MCF 10A (cell line): Measurements from ENCODE around the gene LRRC37A. TPM values are rescaled to one million over a fixed set of nuclear protein-coding genes. Genes with fewer than 3 reads are reported as not detected.
"Not testable (repeated sequence)": the region's sequence is repeated elsewhere in the genome, so short reads cannot be mapped to it uniquely, and the experiment has no call there.

Source experiments
- BruUV-seq: library from RNA; stranded (reverse); fragments of 400-500 nt; replicated peaks from 2 replicates; lab custom pipeline; 2021; lab: Mats Ljungman, UMichigan
- CTCF ChIA-PET: fragments of 300-600 bp; sonication (Branson Sonifier 250); formaldehyde crosslinking; extraction: SDS; loops from one replicate; lab custom pipeline; 2021; ENCODE audit warnings: antibody characterized with exemption, inconsistent platforms; lab: Yijun Ruan, JAX
- POLR2A ChIA-PET: fragments of 300-600, 350-650 bp; sonication (Branson Sonifier 250); formaldehyde crosslinking; extraction: SDS; loops from one replicate; lab custom pipeline; 2020; ENCODE audit warnings: antibody characterized with exemption, inconsistent platforms; lab: Yijun Ruan, JAX
- DNase-seq: peaks from one replicate; pipeline ENCODE4 v3.0.0-alpha.2; 2018; ENCODE audit not compliant: unreplicated experiment
- H3K27ac Mint-ChIP-seq: one replicate; pipeline ENCODE4 v1.8.0; 2022; ENCODE audit warnings: mild to moderate bottlenecking, low read depth, mixed read lengths; ENCODE audit not compliant: unreplicated experiment
- H3K27me3 Mint-ChIP-seq: one replicate; pipeline ENCODE4 v1.8.0; 2022; ENCODE audit warnings: mixed read lengths; ENCODE audit not compliant: insufficient read depth, unreplicated experiment
- H3K36me3 Mint-ChIP-seq: one replicate; pipeline ENCODE4 v1.8.0; 2022; ENCODE audit warnings: mild to moderate bottlenecking, moderate library complexity, mixed read lengths; ENCODE audit not compliant: insufficient read depth, unreplicated experiment
- H3K4me1 Mint-ChIP-seq: one replicate; pipeline ENCODE4 v1.8.0; 2022; ENCODE audit warnings: mixed read lengths; ENCODE audit not compliant: insufficient read depth, unreplicated experiment
- H3K4me3 Mint-ChIP-seq: one replicate; pipeline ENCODE4 v1.8.0; 2022; ENCODE audit warnings: mild to moderate bottlenecking, moderate library complexity, mixed read lengths; ENCODE audit not compliant: unreplicated experiment
- H3K9me3 Mint-ChIP-seq: one replicate; pipeline ENCODE4 v1.8.0; 2022; ENCODE audit warnings: mixed read lengths; ENCODE audit not compliant: unreplicated experiment
- intact Hi-C: fragments of 100-400 bp; cut with micrococcal nuclease; formaldehyde crosslinking; loops from 2 replicates; pipeline ENCODE4 v1.14.1; 2022
- total RNA-seq: library from RNA; stranded (reverse); gene quantifications from 2 replicates; pipeline ENCODE4 v1.2.3, GENCODE V29; 2022
- TF ChIP-seq, protein P1 (sequence below): fragments of 200-600 bp; IDR thresholded peaks from one replicate; pipeline ENCODE4 v1.8.0; 2022; ENCODE audit warnings: antibody characterized with exemption, mild to moderate bottlenecking; ENCODE audit not compliant: unreplicated experiment

LRRC37A gene
- total RNA-seq, 1 experiment from 2014 or later = 1.7 TPM

DNA sequence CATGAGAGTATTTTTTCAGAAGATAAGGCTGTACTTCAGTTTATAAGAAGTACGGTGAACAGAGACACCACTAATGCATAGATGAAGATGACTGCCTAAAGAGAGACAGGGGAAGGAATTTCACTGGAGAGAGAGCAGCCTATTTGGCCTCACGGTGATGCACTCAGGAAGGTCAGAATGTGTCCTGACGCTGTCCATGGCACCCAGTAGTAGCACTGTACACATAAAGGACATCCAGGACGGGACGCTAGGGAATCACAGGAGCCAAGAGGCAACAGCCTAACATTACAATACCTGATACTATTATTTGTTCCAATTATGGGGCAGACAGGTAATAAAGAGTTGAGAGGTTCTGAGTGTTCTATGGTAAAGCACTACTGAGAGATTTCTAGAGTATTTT lies 24.9 kb upstream of the LRRC37A start:
- CTCF ChIA-PET = interaction anchor here (1.3 kb wide), 1 partner anchor 17 kb away, joined by 3 read pairs; no protein-coding TSS in a partner anchor
- intact Hi-C loops = no loop called here
- peaks cover 17% of the 10 kb centered on the region for H3K4me1 Mint-ChIP-seq
- H3K36me3 Mint-ChIP-seq = no peaks in the 10 kb centered on the region
- peaks cover 34% of the 10 kb centered on the region for H3K27me3 Mint-ChIP-seq
- TF ChIP-seq, protein P1, sequence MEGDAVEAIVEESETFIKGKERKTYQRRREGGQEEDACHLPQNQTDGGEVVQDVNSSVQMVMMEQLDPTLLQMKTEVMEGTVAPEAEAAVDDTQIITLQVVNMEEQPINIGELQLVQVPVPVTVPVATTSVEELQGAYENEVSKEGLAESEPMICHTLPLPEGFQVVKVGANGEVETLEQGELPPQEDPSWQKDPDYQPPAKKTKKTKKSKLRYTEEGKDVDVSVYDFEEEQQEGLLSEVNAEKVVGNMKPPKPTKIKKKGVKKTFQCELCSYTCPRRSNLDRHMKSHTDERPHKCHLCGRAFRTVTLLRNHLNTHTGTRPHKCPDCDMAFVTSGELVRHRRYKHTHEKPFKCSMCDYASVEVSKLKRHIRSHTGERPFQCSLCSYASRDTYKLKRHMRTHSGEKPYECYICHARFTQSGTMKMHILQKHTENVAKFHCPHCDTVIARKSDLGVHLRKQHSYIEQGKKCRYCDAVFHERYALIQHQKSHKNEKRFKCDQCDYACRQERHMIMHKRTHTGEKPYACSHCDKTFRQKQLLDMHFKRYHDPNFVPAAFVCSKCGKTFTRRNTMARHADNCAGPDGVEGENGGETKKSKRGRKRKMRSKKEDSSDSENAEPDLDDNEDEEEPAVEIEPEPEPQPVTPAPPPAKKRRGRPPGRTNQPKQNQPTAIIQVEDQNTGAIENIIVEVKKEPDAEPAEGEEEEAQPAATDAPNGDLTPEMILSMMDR = no peak
- H3K27ac Mint-ChIP-seq = no peak overlapping the region
- H3K4me3 Mint-ChIP-seq = no peak overlapping the region
- no peaks in the 10 kb centered on the region for H3K9me3 Mint-ChIP-seq
- no peak for DNase-seq
- POLR2A ChIA-PET = interaction anchor here (0.7 kb wide), 2 partner anchors 227 to 777 kb away, joined by 3 to 4 read pairs; no protein-coding TSS in a partner anchor
- BruUV-seq = no TSS peak

DNA sequence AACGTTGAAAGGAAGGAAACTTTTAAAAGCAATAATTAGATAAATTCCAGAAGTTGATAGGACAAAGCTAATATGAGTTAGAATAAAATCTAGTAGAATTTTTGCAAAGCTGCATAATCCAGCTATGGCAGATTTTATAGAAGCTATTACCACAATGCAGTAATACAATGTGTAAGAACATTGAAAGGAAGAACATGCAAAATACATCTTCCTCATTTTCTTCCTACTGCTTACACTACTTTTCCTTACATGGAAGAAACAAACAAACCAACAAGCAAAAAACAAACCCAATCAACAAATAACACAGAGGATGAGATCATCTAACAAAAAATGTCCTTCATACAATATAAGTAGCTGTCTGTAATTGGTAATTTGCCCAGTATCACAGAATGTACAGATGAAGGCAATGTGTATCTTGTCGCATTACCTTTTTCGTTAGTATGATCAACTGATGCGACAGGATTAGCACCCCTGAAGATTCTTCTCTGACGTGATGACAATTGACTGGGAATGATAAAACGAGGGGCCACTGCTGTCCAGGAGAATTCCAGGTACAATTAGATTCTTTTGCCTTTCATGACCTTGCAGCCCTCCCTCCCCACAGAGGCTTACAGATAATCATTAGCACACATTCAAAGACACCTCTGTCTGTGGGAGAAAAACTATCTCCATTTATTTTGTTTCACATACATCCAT lies 21.2 kb upstream of the LRRC37A start:
- intact Hi-C loops = no loop called here
- no peaks in the 10 kb centered on the region for H3K36me3 Mint-ChIP-seq
- ChIA-PET POLR2A (interaction anchor here (1.7 kb wide), 1 partner anchor 14 kb away, joined by 3 read pairs; no protein-coding TSS in a partner anchor), CTCF (no interaction called here)
- BruUV-seq = no TSS peak
- H3K4me1 Mint-ChIP-seq = no peaks in the 10 kb centered on the region
- H3K27ac Mint-ChIP-seq = no peak overlapping the region
- H3K27me3 Mint-ChIP-seq = peaks cover 41% of the 10 kb centered on the region
- TF ChIP-seq, protein P1 = no peak
- H3K4me3 Mint-ChIP-seq = no peak overlapping the region
- DNase-seq = no peak
- H3K9me3 Mint-ChIP-seq = no peaks in the 10 kb centered on the region

DNA sequence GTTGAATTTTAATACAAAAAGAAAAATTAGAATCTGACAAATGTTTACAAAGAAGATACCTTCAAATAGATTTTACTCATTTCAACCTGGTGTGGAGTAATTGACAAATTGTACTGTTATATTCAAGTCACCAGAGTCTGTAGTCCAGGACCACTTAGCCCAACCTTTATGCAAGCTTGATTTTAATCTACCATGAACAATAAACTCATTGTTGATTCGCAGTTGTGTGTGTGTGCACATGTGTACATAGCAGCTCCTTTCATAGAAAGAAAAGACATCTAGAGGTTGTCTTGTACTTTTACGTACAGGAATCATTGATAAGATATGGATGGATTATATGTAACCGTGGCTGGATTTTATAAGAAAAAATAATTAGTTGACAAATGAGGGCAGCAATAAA lies 20.7 kb upstream of the LRRC37A start:
- POLR2A ChIA-PET = no interaction called here
- Mint-ChIP-seq H3K4me3 (no peak overlapping the region), H3K9me3 (no peaks in the 10 kb centered on the region), H3K27ac (no peak overlapping the region), H3K4me1 (no peaks in the 10 kb centered on the region), H3K36me3 (no peaks in the 10 kb centered on the region), H3K27me3 (peaks cover 41% of the 10 kb centered on the region)
- CTCF ChIA-PET = no interaction called here
- TF ChIP-seq, protein P1 = no peak
- BruUV-seq = no TSS peak
- DNase-seq = no peak
- intact Hi-C loops = no loop called here

DNA sequence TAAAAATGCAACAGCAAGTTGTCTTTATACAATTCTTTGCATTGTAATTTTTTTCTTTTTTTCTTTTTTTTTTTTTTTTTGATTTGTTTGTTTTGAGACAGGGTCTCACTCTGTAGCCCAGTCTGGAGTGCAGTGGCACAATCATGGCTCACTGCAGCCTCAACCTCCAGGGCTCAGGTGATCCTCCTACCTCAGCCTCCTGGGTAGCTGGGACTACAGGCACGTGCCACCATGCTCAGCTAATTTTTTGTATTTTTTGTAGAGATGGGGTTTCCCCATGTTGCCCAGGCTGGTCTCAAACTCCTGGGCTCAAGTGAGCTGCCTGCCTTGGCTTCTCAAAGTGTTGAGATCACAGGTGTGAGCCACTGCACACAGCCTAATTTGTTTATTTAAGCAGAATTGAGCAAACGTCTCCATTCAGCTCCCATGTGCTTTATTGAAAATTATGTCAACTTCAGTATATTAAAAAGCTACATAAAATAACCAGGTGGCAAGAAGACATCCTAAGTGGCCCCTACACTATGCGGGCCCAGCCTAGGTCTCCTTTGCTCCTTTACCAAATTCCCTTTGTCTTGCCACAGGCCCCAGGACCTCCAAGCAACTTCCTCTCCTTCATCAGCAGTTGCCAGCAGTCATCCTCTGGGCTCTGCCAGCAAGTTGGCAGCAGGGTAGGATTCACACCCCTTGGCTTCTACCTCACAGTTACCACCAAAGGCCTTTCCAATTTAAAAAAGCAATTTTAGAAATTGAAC lies 18.0 kb upstream of the LRRC37A start:
- DNase-seq, H3K4me3 Mint-ChIP-seq, H3K27ac Mint-ChIP-seq, H3K9me3 Mint-ChIP-seq, intact Hi-C loops, H3K4me1 Mint-ChIP-seq, BruUV-seq, H3K36me3 Mint-ChIP-seq: not testable (repeated sequence)
- ChIA-PET POLR2A (interaction anchor here (1.0 to 6.1 kb wide), 2 partner anchors 10 kb away, joined by 3 to 28 read pairs; no protein-coding TSS in a partner anchor), CTCF (interaction anchor here (0.6 to 1.2 kb wide), 2 partner anchors 84 to 695 kb away, joined by 3 to 4 read pairs; partner anchors contain the start of gene KANSL1)
- peaks cover 31% of the 10 kb centered on the region for H3K27me3 Mint-ChIP-seq

DNA sequence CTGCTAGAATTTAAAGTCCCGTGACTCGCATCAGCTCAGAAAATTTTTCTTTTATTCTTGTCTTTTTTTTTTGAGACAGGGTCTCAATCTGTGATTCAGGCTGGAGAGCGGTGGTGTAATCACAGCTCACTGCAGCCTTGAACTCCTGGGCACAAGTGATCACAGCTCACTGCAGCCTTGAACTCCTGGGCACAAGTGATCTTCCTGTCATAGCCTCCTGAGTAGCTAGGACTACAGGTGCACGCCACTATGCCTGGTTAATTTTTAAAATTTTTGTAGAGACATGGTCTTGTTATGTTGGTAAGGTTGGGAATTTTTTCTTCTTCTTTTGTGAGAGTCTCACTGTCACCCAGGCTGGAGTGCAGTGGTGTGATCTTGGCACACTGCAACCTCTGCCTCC lies 13.6 kb upstream of the LRRC37A start:
- DNase-seq, H3K4me3 Mint-ChIP-seq, H3K27ac Mint-ChIP-seq, H3K9me3 Mint-ChIP-seq, BruUV-seq, intact Hi-C loops, H3K36me3 Mint-ChIP-seq, H3K27me3 Mint-ChIP-seq, CTCF ChIA-PET: not testable (repeated sequence)
- H3K4me1 Mint-ChIP-seq = peaks cover 12% of the 10 kb centered on the region
- POLR2A ChIA-PET = interaction anchor here (6.1 kb wide), 1 partner anchor 14 kb away, joined by 28 read pairs; no protein-coding TSS in a partner anchor

DNA sequence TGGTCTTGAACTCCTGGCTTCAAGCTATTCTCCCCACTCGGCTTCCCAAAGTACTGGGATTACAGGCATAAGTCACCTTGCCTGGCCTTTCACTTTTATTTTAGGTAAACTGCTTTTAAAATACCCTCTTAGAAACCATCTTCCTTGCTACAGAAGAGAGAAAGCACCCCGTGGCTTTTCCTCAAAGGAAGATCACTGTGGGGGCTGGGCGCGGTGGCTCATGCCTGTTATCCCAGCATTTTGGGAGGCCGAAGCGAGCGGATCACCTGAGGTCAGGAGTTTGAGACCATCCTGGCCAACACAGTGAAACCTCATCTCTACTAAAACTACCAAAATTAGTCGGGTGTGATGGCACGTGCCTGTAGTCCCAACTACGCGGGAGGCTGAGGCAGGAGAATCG lies 12.3 kb upstream of the LRRC37A start:
- H3K9me3 Mint-ChIP-seq, BruUV-seq, intact Hi-C loops, H3K27me3 Mint-ChIP-seq, H3K27ac Mint-ChIP-seq, H3K36me3 Mint-ChIP-seq, POLR2A ChIA-PET, H3K4me3 Mint-ChIP-seq, DNase-seq, CTCF ChIA-PET: not testable (repeated sequence)
- H3K4me1 Mint-ChIP-seq = peaks cover 18% of the 10 kb centered on the region
